ENCODE results near the gene NIT1. TPM values are rescaled to one million over a fixed set of nuclear protein-coding genes. Genes with fewer than 3 reads are reported as not detected.

NIT1 gene
- total and polyA plus RNA-seq, 10 of the 15 experiments (the other 5 are each of a cell fraction or from before 2014, with no cell fraction given) = 19.2 to 54.4 (median 28.3) TPM

GRCh38 chr1:161153682-161154337 is 35.9 kb downstream of the NIT1 start, which contains the start of gene UFC1 (continued):
- TF ChIP-seq, protein P1, sequence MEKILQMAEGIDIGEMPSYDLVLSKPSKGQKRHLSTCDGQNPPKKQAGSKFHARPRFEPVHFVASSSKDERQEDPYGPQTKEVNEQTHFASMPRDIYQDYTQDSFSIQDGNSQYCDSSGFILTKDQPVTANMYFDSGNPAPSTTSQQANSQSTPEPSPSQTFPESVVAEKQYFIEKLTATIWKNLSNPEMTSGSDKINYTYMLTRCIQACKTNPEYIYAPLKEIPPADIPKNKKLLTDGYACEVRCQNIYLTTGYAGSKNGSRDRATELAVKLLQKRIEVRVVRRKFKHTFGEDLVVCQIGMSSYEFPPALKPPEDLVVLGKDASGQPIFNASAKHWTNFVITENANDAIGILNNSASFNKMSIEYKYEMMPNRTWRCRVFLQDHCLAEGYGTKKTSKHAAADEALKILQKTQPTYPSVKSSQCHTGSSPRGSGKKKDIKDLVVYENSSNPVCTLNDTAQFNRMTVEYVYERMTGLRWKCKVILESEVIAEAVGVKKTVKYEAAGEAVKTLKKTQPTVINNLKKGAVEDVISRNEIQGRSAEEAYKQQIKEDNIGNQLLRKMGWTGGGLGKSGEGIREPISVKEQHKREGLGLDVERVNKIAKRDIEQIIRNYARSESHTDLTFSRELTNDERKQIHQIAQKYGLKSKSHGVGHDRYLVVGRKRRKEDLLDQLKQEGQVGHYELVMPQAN (conservative IDR thresholded peaks at IDR 0.05) = peak; percentile 46; the same call in 1 of the 2 replicates
- TF ChIP-seq SMAD5 (IDR thresholded peaks at IDR 0.05; ENCODE audit: low read depth) (peak; percentile 71; the same call in 1 of the 2 replicates), YBX1 (IDR thresholded peaks at IDR 0.05) (no peak), CEBPB (IDR thresholded peaks at IDR 0.05; ENCODE audit: borderline replicate concordance in 1 of 2, low read depth in 2 of 2, low read length in 2 of 2) (no peak), CBX3 (IDR thresholded peaks at IDR 0.05; ENCODE audit: borderline replicate concordance, low read depth) (no peak), SUPT20H (IDR thresholded peaks at IDR 0.05; ENCODE audit: borderline replicate concordance, control insufficient read depth, low read depth, low read length) (no peak), ZBTB11 (CRISPR knock-in tag; IDR thresholded peaks at IDR 0.05) (peak; percentile 89), ZZZ3 (IDR thresholded peaks at IDR 0.05; ENCODE audit: control insufficient read depth, insufficient read length, low read depth) (no peak), SIN3A (IDR thresholded peaks at IDR 0.05; ENCODE audit: low read depth, low read length) (peak; percentile 87), CREM (IDR thresholded peaks at IDR 0.05; ENCODE audit: low read depth) (peak; percentile 79), NFIC (IDR thresholded peaks at IDR 0.05; ENCODE audit: low read depth, low read length) (peak; percentile 48; the same call in 1 of the 2 replicates), CHD1 (IDR thresholded peaks at IDR 0.05; ENCODE audit: low read depth, low read length) (0 out of 2 replicates have a peak, but pooled peaks have one; percentile 51), RELB (IDR thresholded peaks at IDR 0.05; ENCODE audit: low read depth) (peak; percentile 86)
- TF ChIP-seq, protein P2, sequence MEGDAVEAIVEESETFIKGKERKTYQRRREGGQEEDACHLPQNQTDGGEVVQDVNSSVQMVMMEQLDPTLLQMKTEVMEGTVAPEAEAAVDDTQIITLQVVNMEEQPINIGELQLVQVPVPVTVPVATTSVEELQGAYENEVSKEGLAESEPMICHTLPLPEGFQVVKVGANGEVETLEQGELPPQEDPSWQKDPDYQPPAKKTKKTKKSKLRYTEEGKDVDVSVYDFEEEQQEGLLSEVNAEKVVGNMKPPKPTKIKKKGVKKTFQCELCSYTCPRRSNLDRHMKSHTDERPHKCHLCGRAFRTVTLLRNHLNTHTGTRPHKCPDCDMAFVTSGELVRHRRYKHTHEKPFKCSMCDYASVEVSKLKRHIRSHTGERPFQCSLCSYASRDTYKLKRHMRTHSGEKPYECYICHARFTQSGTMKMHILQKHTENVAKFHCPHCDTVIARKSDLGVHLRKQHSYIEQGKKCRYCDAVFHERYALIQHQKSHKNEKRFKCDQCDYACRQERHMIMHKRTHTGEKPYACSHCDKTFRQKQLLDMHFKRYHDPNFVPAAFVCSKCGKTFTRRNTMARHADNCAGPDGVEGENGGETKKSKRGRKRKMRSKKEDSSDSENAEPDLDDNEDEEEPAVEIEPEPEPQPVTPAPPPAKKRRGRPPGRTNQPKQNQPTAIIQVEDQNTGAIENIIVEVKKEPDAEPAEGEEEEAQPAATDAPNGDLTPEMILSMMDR (IDR thresholded peaks at IDR 0.05 in 2 of 3, conservative IDR thresholded peaks at IDR 0.05 in 1 of 3; ENCODE audit: control insufficient read depth in 2 of 3, extremely low read depth in 1 of 3, insufficient read depth in 1 of 3, low read depth in 3 of 3, low read length in 3 of 3) = no peak
- TF ChIP-seq, protein P3, sequence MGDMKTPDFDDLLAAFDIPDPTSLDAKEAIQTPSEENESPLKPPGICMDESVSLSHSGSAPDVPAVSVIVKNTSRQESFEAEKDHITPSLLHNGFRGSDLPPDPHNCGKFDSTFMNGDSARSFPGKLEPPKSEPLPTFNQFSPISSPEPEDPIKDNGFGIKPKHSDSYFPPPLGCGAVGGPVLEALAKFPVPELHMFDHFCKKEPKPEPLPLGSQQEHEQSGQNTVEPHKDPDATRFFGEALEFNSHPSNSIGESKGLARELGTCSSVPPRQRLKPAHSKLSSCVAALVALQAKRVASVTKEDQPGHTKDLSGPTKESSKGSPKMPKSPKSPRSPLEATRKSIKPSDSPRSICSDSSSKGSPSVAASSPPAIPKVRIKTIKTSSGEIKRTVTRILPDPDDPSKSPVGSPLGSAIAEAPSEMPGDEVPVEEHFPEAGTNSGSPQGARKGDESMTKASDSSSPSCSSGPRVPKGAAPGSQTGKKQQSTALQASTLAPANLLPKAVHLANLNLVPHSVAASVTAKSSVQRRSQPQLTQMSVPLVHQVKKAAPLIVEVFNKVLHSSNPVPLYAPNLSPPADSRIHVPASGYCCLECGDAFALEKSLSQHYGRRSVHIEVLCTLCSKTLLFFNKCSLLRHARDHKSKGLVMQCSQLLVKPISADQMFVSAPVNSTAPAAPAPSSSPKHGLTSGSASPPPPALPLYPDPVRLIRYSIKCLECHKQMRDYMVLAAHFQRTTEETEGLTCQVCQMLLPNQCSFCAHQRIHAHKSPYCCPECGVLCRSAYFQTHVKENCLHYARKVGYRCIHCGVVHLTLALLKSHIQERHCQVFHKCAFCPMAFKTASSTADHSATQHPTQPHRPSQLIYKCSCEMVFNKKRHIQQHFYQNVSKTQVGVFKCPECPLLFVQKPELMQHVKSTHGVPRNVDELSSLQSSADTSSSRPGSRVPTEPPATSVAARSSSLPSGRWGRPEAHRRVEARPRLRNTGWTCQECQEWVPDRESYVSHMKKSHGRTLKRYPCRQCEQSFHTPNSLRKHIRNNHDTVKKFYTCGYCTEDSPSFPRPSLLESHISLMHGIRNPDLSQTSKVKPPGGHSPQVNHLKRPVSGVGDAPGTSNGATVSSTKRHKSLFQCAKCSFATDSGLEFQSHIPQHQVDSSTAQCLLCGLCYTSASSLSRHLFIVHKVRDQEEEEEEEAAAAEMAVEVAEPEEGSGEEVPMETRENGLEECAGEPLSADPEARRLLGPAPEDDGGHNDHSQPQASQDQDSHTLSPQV (IDR thresholded peaks at IDR 0.05) = no peak

All from GM12878 (cell line).